ENCODE results near the gene CAV2. TPM values are rescaled to one million over a fixed set of nuclear protein-coding genes. Genes with fewer than 3 reads are reported as not detected.

The CAV2 gene
- total RNA-seq, 1 experiment from 2014 or later = 286 TPM

DNA sequence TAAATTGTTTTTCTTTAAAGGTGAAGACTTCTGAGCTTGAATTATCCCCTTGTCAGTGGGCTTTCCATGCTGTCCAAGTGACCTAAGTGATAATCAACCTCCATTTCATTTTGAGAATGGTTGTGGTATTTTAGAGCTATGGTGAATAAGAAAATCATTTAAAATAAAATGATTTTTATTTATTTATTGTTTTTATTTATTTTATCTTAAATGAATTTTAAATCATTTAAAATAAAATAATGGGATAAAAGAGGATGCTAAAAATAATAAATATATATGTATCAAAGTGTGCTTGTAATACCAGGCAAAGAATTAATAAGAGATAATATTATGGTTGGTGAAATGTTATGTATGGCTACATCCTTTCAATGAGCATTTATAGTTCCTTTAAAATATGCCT lies 49.8 kb downstream of the CAV2 start:
- intact Hi-C loops (cut with micrococcal nuclease; ENCODE audit: unreplicated experiment) = no loop called here
- H3K4me1 ChIP-seq (ENCODE audit: insufficient read depth, low read length, poor library complexity, severe bottlenecking) = peaks cover 91% of the 10 kb centered on the region
- TF ChIP-seq, protein P1, sequence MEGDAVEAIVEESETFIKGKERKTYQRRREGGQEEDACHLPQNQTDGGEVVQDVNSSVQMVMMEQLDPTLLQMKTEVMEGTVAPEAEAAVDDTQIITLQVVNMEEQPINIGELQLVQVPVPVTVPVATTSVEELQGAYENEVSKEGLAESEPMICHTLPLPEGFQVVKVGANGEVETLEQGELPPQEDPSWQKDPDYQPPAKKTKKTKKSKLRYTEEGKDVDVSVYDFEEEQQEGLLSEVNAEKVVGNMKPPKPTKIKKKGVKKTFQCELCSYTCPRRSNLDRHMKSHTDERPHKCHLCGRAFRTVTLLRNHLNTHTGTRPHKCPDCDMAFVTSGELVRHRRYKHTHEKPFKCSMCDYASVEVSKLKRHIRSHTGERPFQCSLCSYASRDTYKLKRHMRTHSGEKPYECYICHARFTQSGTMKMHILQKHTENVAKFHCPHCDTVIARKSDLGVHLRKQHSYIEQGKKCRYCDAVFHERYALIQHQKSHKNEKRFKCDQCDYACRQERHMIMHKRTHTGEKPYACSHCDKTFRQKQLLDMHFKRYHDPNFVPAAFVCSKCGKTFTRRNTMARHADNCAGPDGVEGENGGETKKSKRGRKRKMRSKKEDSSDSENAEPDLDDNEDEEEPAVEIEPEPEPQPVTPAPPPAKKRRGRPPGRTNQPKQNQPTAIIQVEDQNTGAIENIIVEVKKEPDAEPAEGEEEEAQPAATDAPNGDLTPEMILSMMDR (conservative IDR thresholded peaks at IDR 0.05; ENCODE audit: low read depth, low read length) = no peak
- no peak for TF ChIP-seq EZH2 (IDR thresholded peaks at IDR 0.05; ENCODE audit: borderline replicate concordance, low read depth, low read length, poor library complexity, severe bottlenecking)
- ChIA-PET CTCF (no interaction called here), POLR2A (ENCODE audit: low non-redundant PET) (no interaction called here)
- H3K27ac ChIP-seq (ENCODE audit: low read depth, low read length, poor library complexity, severe bottlenecking) = no peak overlapping the region
- no peak for DNase-seq (ENCODE audit: low spot score)
- peaks cover 98% of the 10 kb centered on the region for H3K36me3 ChIP-seq (ENCODE audit: insufficient read depth, low read length, poor library complexity, severe bottlenecking)
- no peaks in the 10 kb centered on the region for H3K27me3 ChIP-seq (replicated peaks; ENCODE audit: insufficient read depth, low read depth, low read length, poor library complexity)
- no TSS peak for BruUV-seq (replicated peaks)
- H3K4me3 ChIP-seq (ENCODE audit: low read depth, low read length, poor library complexity, severe bottlenecking) = no peak overlapping the region
- H3K9me3 ChIP-seq (ENCODE audit: low read depth, low read length, poor library complexity, severe bottlenecking) = no peaks in the 10 kb centered on the region

DNA sequence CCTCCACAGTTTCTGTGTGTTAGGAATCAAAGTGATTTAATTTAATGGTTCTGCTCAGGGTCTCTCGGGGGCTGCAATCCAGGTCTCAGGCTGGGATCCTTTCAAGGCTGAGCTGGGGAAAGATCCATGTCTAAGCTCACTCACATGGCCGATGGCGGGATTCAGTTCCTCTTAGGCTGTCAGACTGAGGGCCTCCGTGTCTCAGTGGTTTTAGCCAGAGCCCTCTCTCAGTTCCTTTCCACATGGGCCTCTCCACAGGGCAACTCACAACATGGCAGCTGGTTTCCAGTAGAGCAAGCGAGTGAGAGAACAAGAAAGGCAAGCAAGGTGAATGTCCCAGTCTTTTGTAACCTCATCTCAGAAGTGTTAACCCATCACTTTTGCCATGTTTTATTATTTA lies 52.2 kb downstream of the CAV2 start:
- Histone ChIP-seq H3K9me3 (ENCODE audit: low read depth, low read length, poor library complexity, severe bottlenecking) (no peaks in the 10 kb centered on the region), H3K4me3 (ENCODE audit: low read depth, low read length, poor library complexity, severe bottlenecking) (no peak overlapping the region), H3K4me1 (ENCODE audit: insufficient read depth, low read length, poor library complexity, severe bottlenecking) (peaks cover 97% of the 10 kb centered on the region), H3K27me3 (replicated peaks; ENCODE audit: insufficient read depth, low read depth, low read length, poor library complexity) (no peaks in the 10 kb centered on the region), H3K36me3 (ENCODE audit: insufficient read depth, low read length, poor library complexity, severe bottlenecking) (peaks cover 93% of the 10 kb centered on the region), H3K27ac (ENCODE audit: low read depth, low read length, poor library complexity, severe bottlenecking) (peak overlapping the region; percentile 15)
- ChIA-PET POLR2A (ENCODE audit: low non-redundant PET) (no interaction called here), CTCF (interaction anchor here (1.1 kb wide), 1 partner anchor 37 kb away, joined by 3 read pairs; no protein-coding TSS in a partner anchor)
- intact Hi-C loops (cut with micrococcal nuclease; ENCODE audit: unreplicated experiment) = no loop called here
- TF ChIP-seq EZH2 (IDR thresholded peaks at IDR 0.05; ENCODE audit: borderline replicate concordance, low read depth, low read length, poor library complexity, severe bottlenecking) = no peak
- TF ChIP-seq, protein P1 (conservative IDR thresholded peaks at IDR 0.05; ENCODE audit: low read depth, low read length) = no peak
- no TSS peak for BruUV-seq (replicated peaks)
- no peak for DNase-seq (ENCODE audit: low spot score)

DNA sequence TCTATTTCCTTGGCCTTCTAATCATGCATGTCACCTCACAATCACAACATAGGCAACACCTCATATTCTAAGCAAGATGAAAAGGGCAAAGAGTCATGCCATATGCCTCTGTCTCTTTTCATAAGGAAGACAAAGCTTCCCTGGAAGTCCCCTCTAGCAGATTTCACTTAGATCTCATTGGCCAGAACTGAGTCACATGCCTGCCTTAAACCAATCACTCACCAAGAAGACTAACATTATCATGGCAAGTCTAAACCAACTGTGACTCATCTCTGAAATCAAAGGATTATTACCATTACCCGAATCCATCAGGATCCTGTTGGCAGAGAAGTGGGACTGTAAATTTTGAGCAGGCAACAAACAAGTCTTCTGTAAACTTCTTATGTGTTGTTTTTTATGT lies 53.1 kb downstream of the CAV2 start:
- no peaks in the 10 kb centered on the region for H3K9me3 ChIP-seq (ENCODE audit: low read depth, low read length, poor library complexity, severe bottlenecking)
- H3K4me3 ChIP-seq (ENCODE audit: low read depth, low read length, poor library complexity, severe bottlenecking) = no peak overlapping the region
- ChIA-PET CTCF (interaction anchor here (1.1 kb wide), 1 partner anchor 36 kb away, joined by 3 read pairs; no protein-coding TSS in a partner anchor), POLR2A (ENCODE audit: low non-redundant PET) (no interaction called here)
- intact Hi-C loops (cut with micrococcal nuclease; ENCODE audit: unreplicated experiment) = no loop called here
- peak overlapping the region; percentile 60 for H3K27ac ChIP-seq (ENCODE audit: low read depth, low read length, poor library complexity, severe bottlenecking)
- H3K4me1 ChIP-seq (ENCODE audit: insufficient read depth, low read length, poor library complexity, severe bottlenecking) = peaks cover 97% of the 10 kb centered on the region
- DNase-seq (ENCODE audit: low spot score) = peak; percentile 83
- BruUV-seq (replicated peaks) = no TSS peak
- H3K36me3 ChIP-seq (ENCODE audit: insufficient read depth, low read length, poor library complexity, severe bottlenecking) = peaks cover 93% of the 10 kb centered on the region
- TF ChIP-seq EZH2 (IDR thresholded peaks at IDR 0.05; ENCODE audit: borderline replicate concordance, low read depth, low read length, poor library complexity, severe bottlenecking) = no peak
- TF ChIP-seq, protein P1 (conservative IDR thresholded peaks at IDR 0.05; ENCODE audit: low read depth, low read length) = no peak
- no peaks in the 10 kb centered on the region for H3K27me3 ChIP-seq (replicated peaks; ENCODE audit: insufficient read depth, low read depth, low read length, poor library complexity)
